Mesendoderm (in vitro differentiated cells): ENCODE data around the gene MYG1.
A peak's percentile ranks its signal among the peaks of the same experiment; 100 is the strongest.

ENCODE experiments used
- DNase-seq: peaks from one replicate; pipeline ENCODE4 v3.0.0; 2013
- H2AK5ac ChIP-seq: 2 replicates; pipeline ENCODE4 v1.6.1; 2013; ENCODE audit warnings: low read length, inconsistent platforms
- H2BK120ac ChIP-seq: 2 replicates; pipeline ENCODE4 v1.6.1; 2013; ENCODE audit warnings: low read depth, mild to moderate bottlenecking, low read length, moderate library complexity, mixed read lengths
- H2BK15ac ChIP-seq: replicated peaks from 2 replicates; pipeline ENCODE4 v1.6.1; 2013; ENCODE audit warnings: low read depth, mild to moderate bottlenecking, moderate library complexity
- H2BK5ac ChIP-seq: 2 replicates; pipeline ENCODE4 v1.6.1; 2013; ENCODE audit warnings: low read length, inconsistent platforms
- H3K18ac ChIP-seq: 2 replicates; pipeline ENCODE4 v1.6.1; 2013; ENCODE audit warnings: mild to moderate bottlenecking, low read length, mixed read lengths
- H3K23ac ChIP-seq: one replicate; pipeline ENCODE4 v1.6.1; 2013; ENCODE audit warnings: low read length
- H3K27ac ChIP-seq: 2 replicates; pipeline ENCODE4 v1.5.1; 2013; ENCODE audit warnings: low read depth, mild to moderate bottlenecking, inconsistent platforms, low read length, moderate library complexity
- H3K27me3 ChIP-seq: 2 replicates; pipeline ENCODE4 v1.6.1; 2013; ENCODE audit warnings: low read length, control low read depth, mild to moderate bottlenecking, inconsistent platforms; ENCODE audit not compliant: insufficient read depth, poor library complexity
- H3K36me3 ChIP-seq: 2 replicates; pipeline ENCODE4 v1.6.1; 2013; ENCODE audit warnings: low read length, inconsistent platforms; ENCODE audit not compliant: control insufficient read depth, insufficient read depth
- H3K4ac ChIP-seq: one replicate; pipeline ENCODE4 v1.6.1; 2013; ENCODE audit warnings: low read depth, mild to moderate bottlenecking, low read length, moderate library complexity
- H3K4me1 ChIP-seq: 2 replicates; pipeline ENCODE4 v1.6.1; 2013; ENCODE audit warnings: low read depth, low read length, inconsistent platforms; ENCODE audit not compliant: control insufficient read depth
- H3K4me2 ChIP-seq: 2 replicates; pipeline ENCODE4 v1.6.1; 2013; ENCODE audit warnings: low read length
- H3K4me3 ChIP-seq: 2 replicates; pipeline ENCODE4 v1.5.1; 2013; ENCODE audit warnings: mild to moderate bottlenecking, low read length
- H3K56ac ChIP-seq: one replicate; pipeline ENCODE4 v1.6.1; 2013; ENCODE audit warnings: low read length
- H3K79me1 ChIP-seq: 2 replicates; pipeline ENCODE4 v1.6.1; 2013; ENCODE audit warnings: low read length, inconsistent platforms
- H3K79me2 ChIP-seq: 2 replicates; pipeline ENCODE4 v1.6.1; 2013; ENCODE audit warnings: mild to moderate bottlenecking, low read length; ENCODE audit not compliant: control insufficient read depth, insufficient read depth
- H3K9ac ChIP-seq: 2 replicates; pipeline ENCODE4 v1.6.1; 2013; ENCODE audit warnings: low read length, inconsistent platforms
- H4K5ac ChIP-seq: one replicate; pipeline ENCODE4 v1.6.1; 2013; ENCODE audit warnings: low read length
- H4K8ac ChIP-seq: one replicate; pipeline ENCODE4 v1.6.1; 2013; ENCODE audit warnings: low read depth, mild to moderate bottlenecking, control low read depth, low read length, moderate library complexity
- WGBS: extraction: QIAGEN DNeasy Blood & Tissue Kit; methylation state at CpG from one replicate; pipeline ENCODE4 v1.1.7; 2013; ENCODE audit warnings: low lambda C conversion rate, missing lambda C conversion rate; ENCODE audit not compliant: insufficient coverage; ENCODE audit errors: extremely low coverage; 5-methylcytosine and 5-hydroxymethylcytosine counted together

The MYG1 gene

DNA sequence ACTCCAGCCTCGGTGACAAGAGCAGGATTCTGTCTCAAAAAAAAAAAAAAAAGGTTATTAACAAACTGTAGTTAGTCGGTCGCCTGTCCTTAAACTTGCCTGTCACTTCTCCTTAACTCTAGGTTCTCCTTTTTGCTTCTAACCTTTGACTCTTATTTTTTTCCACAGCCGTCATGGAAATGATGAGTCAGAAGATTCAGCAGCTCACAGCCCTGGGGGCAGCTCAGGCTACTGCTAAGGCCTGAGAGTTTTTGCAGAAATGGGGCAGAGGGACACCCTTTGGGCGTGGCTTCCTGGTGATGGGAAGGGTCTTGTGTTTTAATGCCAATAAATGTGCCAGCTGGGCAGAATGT is 418 bp upstream of the MYG1 start:
- Histone ChIP-seq H3K4me1 (peaks cover 7% of the 10 kb centered on the region), H2AK5ac (no peak overlapping the region), H3K4me3 (no peak overlapping the region), H4K5ac (no peak overlapping the region), H4K8ac (no peak overlapping the region), H3K9ac (no peak overlapping the region), H3K18ac (no peak overlapping the region), H3K79me1 (peaks cover 19% of the 10 kb centered on the region), H2BK15ac (no peak overlapping the region), H3K56ac (no peak overlapping the region), H3K23ac (no peak overlapping the region), H3K27me3 (no peaks in the 10 kb centered on the region), H2BK120ac (no peak overlapping the region), H2BK5ac (no peak overlapping the region), H3K4me2 (no peak overlapping the region), H3K4ac (no peak overlapping the region), H3K36me3 (peaks cover 2% of the 10 kb centered on the region), H3K79me2 (peaks cover 23% of the 10 kb centered on the region), H3K27ac (no peak overlapping the region)
- DNase-seq = peak; percentile 90
- WGBS = no CpG with 5 or more reads among the region's 5 CpGs

DNA sequence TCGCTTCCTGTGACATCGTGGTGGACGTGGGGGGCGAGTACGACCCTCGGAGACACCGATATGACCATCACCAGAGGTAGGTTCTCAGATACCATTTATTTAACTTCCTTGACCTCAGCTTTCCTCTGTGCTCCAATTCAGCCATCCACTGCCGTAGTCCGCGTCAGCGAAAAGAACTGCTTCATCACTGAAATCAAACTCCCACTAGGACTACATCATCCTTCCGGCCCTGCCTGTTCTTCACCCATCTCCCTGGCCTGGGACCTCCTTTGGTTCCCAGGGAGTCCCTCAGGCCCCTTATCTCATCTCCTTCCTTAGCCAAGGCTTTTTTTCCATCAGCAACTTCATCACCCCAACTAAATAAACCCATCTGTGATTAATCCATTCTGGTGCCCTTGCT is 692 bp downstream of the MYG1 start:
- Histone ChIP-seq H3K18ac (no peak overlapping the region), H3K36me3 (peaks cover 3% of the 10 kb centered on the region), H2BK15ac (no peak overlapping the region), H3K79me2 (peaks cover 23% of the 10 kb centered on the region), H3K79me1 (peaks cover 19% of the 10 kb centered on the region), H4K5ac (no peak overlapping the region), H3K23ac (no peak overlapping the region), H2BK120ac (no peak overlapping the region), H4K8ac (no peak overlapping the region), H3K4me3 (peak overlapping the region; percentile 96), H3K4me2 (peak overlapping the region; percentile 99), H2AK5ac (peak overlapping the region; percentile 59), H3K56ac (peak overlapping the region; percentile 99), H3K4ac (no peak overlapping the region), H3K9ac (peak overlapping the region; percentile 97), H3K4me1 (peaks cover 7% of the 10 kb centered on the region), H3K27me3 (no peaks in the 10 kb centered on the region), H2BK5ac (peak overlapping the region; percentile 25), H3K27ac (no peak overlapping the region)
- peak; percentile 25 for DNase-seq
- WGBS = no CpG with 5 or more reads among the region's 12 CpGs

- DNase-seq = no peak
- Histone ChIP-seq H3K36me3 (peaks cover 7% of the 10 kb centered on the region), H2BK5ac (no peak overlapping the region), H3K4me3 (no peak overlapping the region), H3K27ac (no peak overlapping the region), H4K5ac (no peak overlapping the region), H3K27me3 (no peaks in the 10 kb centered on the region), H3K56ac (no peak overlapping the region), H3K4me2 (no peak overlapping the region), H4K8ac (no peak overlapping the region), H3K79me1 (peaks cover 16% of the 10 kb centered on the region), H2BK120ac (no peak overlapping the region), H3K4ac (no peak overlapping the region), H3K23ac (no peak overlapping the region), H3K9ac (no peak overlapping the region), H3K4me1 (peaks cover 4% of the 10 kb centered on the region), H2BK15ac (no peak overlapping the region), H3K79me2 (peaks cover 10% of the 10 kb centered on the region), H3K18ac (no peak overlapping the region), H2AK5ac (no peak overlapping the region)
- WGBS = no CpG with 5 or more reads among the region's 5 CpGs
Measured at GRCh38 chr12:53302903-53303302, 3.4 kb downstream of the MYG1 start.

GRCh38 chr12:53306826-53307225 is 7.3 kb downstream of the MYG1 start:
- Histone ChIP-seq H3K56ac (no peak overlapping the region), H3K4me3 (no peak overlapping the region), H2BK120ac (no peak overlapping the region), H3K79me1 (peaks cover 5% of the 10 kb centered on the region), H3K4me1 (no peaks in the 10 kb centered on the region), H3K9ac (no peak overlapping the region), H3K36me3 (peaks cover 9% of the 10 kb centered on the region), H2AK5ac (no peak overlapping the region), H3K4me2 (no peak overlapping the region), H3K23ac (no peak overlapping the region), H3K79me2 (peaks cover 2% of the 10 kb centered on the region), H2BK15ac (no peak overlapping the region), H3K4ac (no peak overlapping the region), H3K27ac (no peak overlapping the region), H4K8ac (no peak overlapping the region), H2BK5ac (no peak overlapping the region), H4K5ac (no peak overlapping the region), H3K27me3 (no peaks in the 10 kb centered on the region), H3K18ac (no peak overlapping the region)
- WGBS = no CpG with 5 or more reads among the region's 10 CpGs
- no peak for DNase-seq

GRCh38 chr12:53308276-53308675 is 8.8 kb downstream of the MYG1 start:
- H2AK5ac ChIP-seq = no peak overlapping the region
- no peak overlapping the region for H2BK120ac ChIP-seq
- H3K4ac ChIP-seq = no peak overlapping the region
- no peak overlapping the region for H3K56ac ChIP-seq
- H2BK15ac ChIP-seq = no peak overlapping the region
- no CpG with 5 or more reads among the region's 4 CpGs for WGBS
- no peak overlapping the region for H3K27ac ChIP-seq
- H3K79me2 ChIP-seq = no peaks in the 10 kb centered on the region
- H3K9ac ChIP-seq = no peak overlapping the region
- no peak overlapping the region for H3K18ac ChIP-seq
- H4K8ac ChIP-seq = no peak overlapping the region
- DNase-seq = no peak
- H3K4me2 ChIP-seq = no peak overlapping the region
- no peak overlapping the region for H4K5ac ChIP-seq
- H3K36me3 ChIP-seq = peaks cover 7% of the 10 kb centered on the region
- H3K23ac ChIP-seq = no peak overlapping the region
- H3K27me3 ChIP-seq = no peaks in the 10 kb centered on the region
- no peak overlapping the region for H2BK5ac ChIP-seq
- no peaks in the 10 kb centered on the region for H3K4me1 ChIP-seq
- H3K4me3 ChIP-seq = no peak overlapping the region
- H3K79me1 ChIP-seq = peaks cover 2% of the 10 kb centered on the region

GRCh38 chr12:53313996-53314395 is 14.5 kb downstream of the MYG1 start:
- H3K23ac ChIP-seq = no peak overlapping the region
- H2BK120ac ChIP-seq = no peak overlapping the region
- no peak overlapping the region for H3K4me2 ChIP-seq
- H3K18ac ChIP-seq = no peak overlapping the region
- no peak overlapping the region for H2BK5ac ChIP-seq
- H3K4me3 ChIP-seq = no peak overlapping the region
- H3K79me1 ChIP-seq = no peaks in the 10 kb centered on the region
- H3K4me1 ChIP-seq = no peaks in the 10 kb centered on the region
- H4K8ac ChIP-seq = no peak overlapping the region
- H3K36me3 ChIP-seq = no peaks in the 10 kb centered on the region
- no CpG with 5 or more reads among the region's 3 CpGs for WGBS
- DNase-seq = no peak
- no peak overlapping the region for H3K27ac ChIP-seq
- H3K79me2 ChIP-seq = no peaks in the 10 kb centered on the region
- H3K27me3 ChIP-seq = no peaks in the 10 kb centered on the region
- no peak overlapping the region for H2AK5ac ChIP-seq
- no peak overlapping the region for H3K56ac ChIP-seq
- H3K4ac ChIP-seq = no peak overlapping the region
- no peak overlapping the region for H2BK15ac ChIP-seq
- H4K5ac ChIP-seq = no peak overlapping the region
- no peak overlapping the region for H3K9ac ChIP-seq
